MM.1S (cell line): ENCODE measurements around the gene CCDC14.

Source experiments
- EZH2 ChIP-seq: fragments of 300-600 bp; sonication (generic); optimal IDR thresholded peaks from 2 replicates; pipeline ENCODE3; 2017; ENCODE audit warnings: low read depth, mild to moderate bottlenecking, antibody characterized with exemption, low read length, mixed read lengths
- EZH2phosphoT487 ChIP-seq: fragments of 300-600 bp; sonication (generic); IDR thresholded peaks from 2 replicates; pipeline ENCODE4 v1.6.1; 2018; ENCODE audit warnings: antibody characterized with exemption, low read length
- TF ChIP-seq, protein P1 (sequence below): fragments of 300-600 bp; sonication (generic); IDR thresholded peaks from 2 replicates; pipeline ENCODE4 v1.5.1; 2016; ENCODE audit warnings: antibody characterized with exemption, low read length, mixed read lengths

DNA sequence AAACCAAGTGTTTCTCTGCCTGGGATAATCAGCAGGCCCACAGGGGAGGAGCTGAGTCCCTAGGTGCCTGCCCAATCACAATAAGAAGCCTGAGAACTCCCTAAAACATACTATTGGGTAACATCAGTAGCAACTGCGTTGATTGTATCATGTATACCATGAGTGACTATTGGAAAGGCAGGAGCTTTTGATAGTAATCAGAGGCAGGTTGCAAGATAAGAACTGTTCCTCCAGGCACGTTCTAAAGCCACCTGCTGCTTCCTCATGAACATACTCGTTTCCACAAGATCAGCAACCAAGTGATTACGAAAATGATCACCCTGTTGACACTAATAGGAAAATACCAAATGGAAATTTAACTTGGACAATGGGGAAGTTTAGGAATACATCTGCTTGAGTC, 83.6 kb downstream of the CCDC14 start:
- TF ChIP-seq, protein P1, sequence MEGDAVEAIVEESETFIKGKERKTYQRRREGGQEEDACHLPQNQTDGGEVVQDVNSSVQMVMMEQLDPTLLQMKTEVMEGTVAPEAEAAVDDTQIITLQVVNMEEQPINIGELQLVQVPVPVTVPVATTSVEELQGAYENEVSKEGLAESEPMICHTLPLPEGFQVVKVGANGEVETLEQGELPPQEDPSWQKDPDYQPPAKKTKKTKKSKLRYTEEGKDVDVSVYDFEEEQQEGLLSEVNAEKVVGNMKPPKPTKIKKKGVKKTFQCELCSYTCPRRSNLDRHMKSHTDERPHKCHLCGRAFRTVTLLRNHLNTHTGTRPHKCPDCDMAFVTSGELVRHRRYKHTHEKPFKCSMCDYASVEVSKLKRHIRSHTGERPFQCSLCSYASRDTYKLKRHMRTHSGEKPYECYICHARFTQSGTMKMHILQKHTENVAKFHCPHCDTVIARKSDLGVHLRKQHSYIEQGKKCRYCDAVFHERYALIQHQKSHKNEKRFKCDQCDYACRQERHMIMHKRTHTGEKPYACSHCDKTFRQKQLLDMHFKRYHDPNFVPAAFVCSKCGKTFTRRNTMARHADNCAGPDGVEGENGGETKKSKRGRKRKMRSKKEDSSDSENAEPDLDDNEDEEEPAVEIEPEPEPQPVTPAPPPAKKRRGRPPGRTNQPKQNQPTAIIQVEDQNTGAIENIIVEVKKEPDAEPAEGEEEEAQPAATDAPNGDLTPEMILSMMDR = no peak
- TF ChIP-seq EZH2 (no peak), EZH2phosphoT487 (no peak)
